Astrocyte of the spinal cord (primary cell): ENCODE results near the gene MRGPRE.

Experiments
- DNase-seq: peaks from one replicate; pipeline ENCODE4 v3.0.0; 2011; ENCODE audit warnings: low read depth, low spot score
- H3K4me3 ChIP-seq: 2 replicates; pipeline ENCODE4 v1.5.1; 2011; ENCODE audit warnings: low read depth, mild to moderate bottlenecking, low read length, moderate library complexity
- CTCF ChIP-seq: IDR thresholded peaks from 2 replicates; pipeline ENCODE4 v1.5.1; 2012; ENCODE audit warnings: low read depth, mild to moderate bottlenecking, low read length, inconsistent platforms
- in situ Hi-C: cut with HindIII; loops from 2 replicates; pipeline ENCODE4 v1.10.0; 2017; ENCODE audit warnings: low sequenced_read_pairs

Gene MRGPRE

GRCh38 chr11:3197878-3198528 is 34.2 kb downstream of the MRGPRE start:
- TF ChIP-seq CTCF: no peak
- H3K4me3 ChIP-seq: no peak overlapping the region
- DNase-seq: no peak
- in situ Hi-C loops: no loop called here

- no peak for TF ChIP-seq CTCF
- DNase-seq: no peak
- no peak overlapping the region for H3K4me3 ChIP-seq
- in situ Hi-C loops: no loop called here
Observed at GRCh38 chr11:3197044-3197695, 35.0 kb downstream of the MRGPRE start.

GRCh38 chr11:3196161-3197043 is 35.8 kb downstream of the MRGPRE start:
- no peak for DNase-seq
- H3K4me3 ChIP-seq: no peak overlapping the region
- in situ Hi-C loops: no loop called here
- no peak for TF ChIP-seq CTCF

- TF ChIP-seq CTCF: peak; percentile 54
- in situ Hi-C loops: no loop called here
- DNase-seq: no peak
- no peak overlapping the region for H3K4me3 ChIP-seq
Observed at GRCh38 chr11:3195251-3196160, 36.7 kb downstream of the MRGPRE start.

GRCh38 chr11:3194016-3194816 is 38.0 kb downstream of the MRGPRE start:
- DNase-seq: no peak
- no peak overlapping the region for H3K4me3 ChIP-seq
- TF ChIP-seq CTCF: no peak
- in situ Hi-C loops: no loop called here
